Measurements from ENCODE around the gene SPCS3.

SPCS3 gene

GRCh38 chr4:176274441-176274840, 45.3 kb upstream of the SPCS3 start:
- H3K4me1 ChIP-seq (ENCODE audit: control insufficient read depth, insufficient read depth, low read length) = peaks cover 3% of the 10 kb centered on the region; the same call in 1 of the 2 replicates
- POLR2A ChIA-PET = no interaction called here
- CTCF ChIA-PET = interaction anchor here (0.7 kb wide), 1 partner anchor 303 kb away, joined by 3 read pairs; no protein-coding TSS in a partner anchor

GRCh38 chr4:176276710-176277109, 43.1 kb upstream of the SPCS3 start:
- Histone ChIP-seq H3K9me3 (ENCODE audit: control insufficient read depth, insufficient read depth, low read depth, low read length) (no peaks in the 10 kb centered on the region), H3K4me1 (ENCODE audit: control insufficient read depth, insufficient read depth, low read length) (no peaks in the 10 kb centered on the region), H3K4me3 (ENCODE audit: low read depth, low read length) (no peak overlapping the region), H3K27ac (ENCODE audit: extremely low read depth, low read depth, low read length) (no peak overlapping the region), H3K36me3 (ENCODE audit: control insufficient read depth in 2 of 2, insufficient read depth in 1 of 2, low read length in 2 of 2) (no peaks in the 10 kb centered on the region)
- CTCF ChIA-PET = interaction anchor here (1.1 to 1.5 kb wide), 2 partner anchors 69 to 80 kb away, joined by 3 read pairs; no protein-coding TSS in a partner anchor
- TF ChIP-seq ZBTB20 (tag by site-specific recombination; IDR thresholded peaks at IDR 0.05) (no peak), ZNF488 (tag by site-specific recombination; IDR thresholded peaks at IDR 0.05) (no peak), ZNF221 (tag by site-specific recombination; IDR thresholded peaks at IDR 0.05; ENCODE audit: borderline replicate concordance) (no peak), ZNF747 (tag by site-specific recombination; IDR thresholded peaks at IDR 0.05) (no peak), ZNF792 (tag by site-specific recombination; IDR thresholded peaks at IDR 0.05) (no peak), ZNF624 (tag by site-specific recombination; IDR thresholded peaks at IDR 0.05) (no peak)
- TF ChIP-seq, protein P1, sequence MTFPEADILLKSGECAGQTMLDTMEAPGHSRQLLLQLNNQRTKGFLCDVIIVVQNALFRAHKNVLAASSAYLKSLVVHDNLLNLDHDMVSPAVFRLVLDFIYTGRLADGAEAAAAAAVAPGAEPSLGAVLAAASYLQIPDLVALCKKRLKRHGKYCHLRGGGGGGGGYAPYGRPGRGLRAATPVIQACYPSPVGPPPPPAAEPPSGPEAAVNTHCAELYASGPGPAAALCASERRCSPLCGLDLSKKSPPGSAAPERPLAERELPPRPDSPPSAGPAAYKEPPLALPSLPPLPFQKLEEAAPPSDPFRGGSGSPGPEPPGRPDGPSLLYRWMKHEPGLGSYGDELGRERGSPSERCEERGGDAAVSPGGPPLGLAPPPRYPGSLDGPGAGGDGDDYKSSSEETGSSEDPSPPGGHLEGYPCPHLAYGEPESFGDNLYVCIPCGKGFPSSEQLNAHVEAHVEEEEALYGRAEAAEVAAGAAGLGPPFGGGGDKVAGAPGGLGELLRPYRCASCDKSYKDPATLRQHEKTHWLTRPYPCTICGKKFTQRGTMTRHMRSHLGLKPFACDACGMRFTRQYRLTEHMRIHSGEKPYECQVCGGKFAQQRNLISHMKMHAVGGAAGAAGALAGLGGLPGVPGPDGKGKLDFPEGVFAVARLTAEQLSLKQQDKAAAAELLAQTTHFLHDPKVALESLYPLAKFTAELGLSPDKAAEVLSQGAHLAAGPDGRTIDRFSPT (tag by site-specific recombination; IDR thresholded peaks at IDR 0.05) = no peak
- POLR2A ChIA-PET = no interaction called here

More at GRCh38 chr4:176274441-176274840, 45.3 kb upstream of the SPCS3 start:
- no peak for TF ChIP-seq ZNF157 (tag by site-specific recombination; IDR thresholded peaks at IDR 0.05)
- TF ChIP-seq, protein P2, sequence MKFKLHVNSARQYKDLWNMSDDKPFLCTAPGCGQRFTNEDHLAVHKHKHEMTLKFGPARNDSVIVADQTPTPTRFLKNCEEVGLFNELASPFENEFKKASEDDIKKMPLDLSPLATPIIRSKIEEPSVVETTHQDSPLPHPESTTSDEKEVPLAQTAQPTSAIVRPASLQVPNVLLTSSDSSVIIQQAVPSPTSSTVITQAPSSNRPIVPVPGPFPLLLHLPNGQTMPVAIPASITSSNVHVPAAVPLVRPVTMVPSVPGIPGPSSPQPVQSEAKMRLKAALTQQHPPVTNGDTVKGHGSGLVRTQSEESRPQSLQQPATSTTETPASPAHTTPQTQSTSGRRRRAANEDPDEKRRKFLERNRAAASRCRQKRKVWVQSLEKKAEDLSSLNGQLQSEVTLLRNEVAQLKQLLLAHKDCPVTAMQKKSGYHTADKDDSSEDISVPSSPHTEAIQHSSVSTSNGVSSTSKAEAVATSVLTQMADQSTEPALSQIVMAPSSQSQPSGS (tag by site-specific recombination; IDR thresholded peaks at IDR 0.05; ENCODE audit: low read depth) = peak; percentile 50; the same call in 1 of the 2 replicates
- TF ChIP-seq ZNF391 (tag by site-specific recombination; IDR thresholded peaks at IDR 0.05; ENCODE audit: borderline replicate concordance, low read depth) = no peak
- H3K36me3 ChIP-seq (ENCODE audit: control insufficient read depth in 2 of 2, insufficient read depth in 1 of 2, low read length in 2 of 2) = no peaks in the 10 kb centered on the region
- no peaks in the 10 kb centered on the region for H3K9me3 ChIP-seq (ENCODE audit: control insufficient read depth, insufficient read depth, low read depth, low read length)
- H3K4me3 ChIP-seq (ENCODE audit: low read depth, low read length) = no peak overlapping the region
- no peak overlapping the region for H3K27ac ChIP-seq (ENCODE audit: extremely low read depth, low read depth, low read length)

GRCh38 chr4:176277162-176277904, 42.4 kb upstream of the SPCS3 start:
- H3K4me3 ChIP-seq (ENCODE audit: low read depth, low read length) = no peak overlapping the region
- H3K27ac ChIP-seq (ENCODE audit: extremely low read depth, low read depth, low read length) = no peak overlapping the region
- H3K9me3 ChIP-seq (ENCODE audit: control insufficient read depth, insufficient read depth, low read depth, low read length) = no peaks in the 10 kb centered on the region
- TF ChIP-seq ZNF362 (tag by site-specific recombination; IDR thresholded peaks at IDR 0.05) (peak; percentile 93), ZNF654 (tag by site-specific recombination; IDR thresholded peaks at IDR 0.05; ENCODE audit: low read depth) (peak; percentile 30), ZNF843 (tag by site-specific recombination; IDR thresholded peaks at IDR 0.05) (no peak)
- H3K36me3 ChIP-seq (ENCODE audit: control insufficient read depth in 2 of 2, insufficient read depth in 1 of 2, low read length in 2 of 2) = no peaks in the 10 kb centered on the region
- ChIA-PET POLR2A (no interaction called here), CTCF (interaction anchor here (0.6 to 1.5 kb wide), 6 partner anchors 23 to 80 kb away, joined by 3 read pairs; no protein-coding TSS in a partner anchor)
- no peaks in the 10 kb centered on the region for H3K4me1 ChIP-seq (ENCODE audit: control insufficient read depth, insufficient read depth, low read length)
